Effector memory CD4-positive, alpha-beta T cell (primary cell): Measurements from ENCODE around the gene PACRG.

Source experiments
- DNase-seq, 3 donors: peaks; one replicate each; pipeline ENCODE4 v3.0.0-alpha.2; 2020
- H3K27ac ChIP-seq: 2 replicates; pipeline ENCODE4 v1.7.0; 2013; ENCODE audit warnings: mild to moderate bottlenecking, low read length, moderate library complexity; ENCODE audit not compliant: insufficient read depth, poor library complexity, severe bottlenecking
- H3K27me3 ChIP-seq: replicated peaks from 2 replicates; pipeline ENCODE4 v1.7.0; 2013; ENCODE audit warnings: mild to moderate bottlenecking, low read length; ENCODE audit not compliant: insufficient read depth, control insufficient read depth, poor library complexity, severe bottlenecking
- H3K36me3 ChIP-seq: 2 replicates; pipeline ENCODE4 v1.7.0; 2013; ENCODE audit warnings: mild to moderate bottlenecking, low read length, moderate library complexity; ENCODE audit not compliant: control insufficient read depth, insufficient read depth
- H3K4me1 ChIP-seq: 2 replicates; pipeline ENCODE4 v1.7.0; 2013; ENCODE audit warnings: low read length, mild to moderate bottlenecking; ENCODE audit not compliant: control insufficient read depth, insufficient read depth, poor library complexity, severe bottlenecking
- H3K4me3 ChIP-seq: 2 replicates; pipeline ENCODE4 v1.7.0; 2013; ENCODE audit warnings: low read length, low read depth, mild to moderate bottlenecking; ENCODE audit not compliant: insufficient read depth, poor library complexity, severe bottlenecking
- H3K9me3 ChIP-seq: 2 replicates; pipeline ENCODE4 v1.7.0; 2013; ENCODE audit warnings: mild to moderate bottlenecking, low read length, moderate library complexity; ENCODE audit not compliant: control insufficient read depth

PACRG gene

DNA sequence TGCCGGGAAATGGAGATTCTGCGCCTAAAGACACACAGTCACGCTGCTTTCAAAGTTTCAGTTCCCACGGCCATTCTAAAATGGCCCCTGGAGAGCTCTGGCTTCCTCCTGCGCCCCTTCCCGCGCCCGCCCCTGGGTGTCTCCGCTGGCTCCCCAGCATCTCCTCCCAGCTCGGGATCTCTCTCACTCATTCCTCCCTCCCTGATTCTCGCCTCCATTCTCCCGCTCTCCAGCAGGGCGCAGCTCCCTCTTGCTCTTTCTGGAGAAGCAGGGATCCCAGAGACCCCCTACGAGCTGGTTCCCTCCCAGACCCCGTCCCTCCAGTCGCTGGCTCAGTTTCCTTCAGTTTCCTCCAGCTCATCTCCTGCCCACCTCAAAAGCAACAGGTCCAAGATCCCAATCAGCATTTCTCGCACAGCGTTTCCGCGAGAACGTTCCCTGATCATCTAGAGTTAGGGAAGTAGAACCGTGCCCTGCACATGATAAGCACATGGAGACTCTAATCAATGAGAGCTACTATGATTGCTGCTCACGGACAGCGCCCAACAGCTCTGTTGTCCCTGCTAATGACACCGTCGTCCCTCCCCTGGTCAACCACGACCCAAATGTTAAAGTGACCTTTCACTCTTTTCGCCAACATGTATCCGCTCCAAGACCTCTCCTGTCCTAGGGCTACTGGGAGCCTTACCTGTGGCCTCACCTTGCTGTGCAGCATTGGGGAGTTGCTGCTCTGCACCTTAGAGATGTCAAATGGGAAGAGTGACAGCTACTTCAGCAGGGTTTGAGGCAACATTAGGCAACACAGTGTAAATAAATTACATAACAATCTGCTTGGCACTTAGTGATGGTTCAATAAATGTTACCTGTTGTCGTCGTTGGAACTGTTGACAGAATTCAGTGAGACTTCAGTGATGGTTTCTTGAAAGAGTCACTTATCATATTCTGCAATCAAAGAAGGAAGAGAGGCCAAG lies 468.2 kb downstream of the PACRG start:
- H3K27ac ChIP-seq: no peak overlapping the region
- no peaks in the 10 kb centered on the region for H3K9me3 ChIP-seq
- no peaks in the 10 kb centered on the region for H3K27me3 ChIP-seq
- no peaks in the 10 kb centered on the region for H3K36me3 ChIP-seq
- no peak for DNase-seq
- no peak overlapping the region for H3K4me3 ChIP-seq
- H3K4me1 ChIP-seq: no peaks in the 10 kb centered on the region

DNA sequence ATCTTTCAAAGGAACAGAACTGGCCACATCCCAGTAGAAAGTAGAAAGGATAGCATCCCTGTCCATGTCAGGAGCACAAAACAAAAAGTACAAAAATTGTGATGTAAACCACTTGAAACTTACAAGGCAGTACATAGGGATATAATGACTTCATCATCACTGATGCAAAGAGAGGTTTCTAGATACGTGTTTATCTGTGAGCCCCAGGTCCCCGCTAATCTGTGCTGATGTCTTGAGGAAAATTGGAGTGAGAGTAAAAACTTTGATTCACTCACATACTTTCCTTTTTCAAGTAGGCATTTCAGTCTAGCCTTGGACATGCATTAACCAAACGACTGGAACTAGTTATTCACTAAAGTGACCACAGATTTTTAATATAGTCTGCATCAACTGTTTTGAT lies 470.1 kb downstream of the PACRG start:
- no peak for DNase-seq
- Histone ChIP-seq H3K4me3 (no peak overlapping the region), H3K27ac (no peak overlapping the region), H3K27me3 (no peaks in the 10 kb centered on the region), H3K36me3 (no peaks in the 10 kb centered on the region), H3K4me1 (no peaks in the 10 kb centered on the region), H3K9me3 (no peaks in the 10 kb centered on the region)

DNA sequence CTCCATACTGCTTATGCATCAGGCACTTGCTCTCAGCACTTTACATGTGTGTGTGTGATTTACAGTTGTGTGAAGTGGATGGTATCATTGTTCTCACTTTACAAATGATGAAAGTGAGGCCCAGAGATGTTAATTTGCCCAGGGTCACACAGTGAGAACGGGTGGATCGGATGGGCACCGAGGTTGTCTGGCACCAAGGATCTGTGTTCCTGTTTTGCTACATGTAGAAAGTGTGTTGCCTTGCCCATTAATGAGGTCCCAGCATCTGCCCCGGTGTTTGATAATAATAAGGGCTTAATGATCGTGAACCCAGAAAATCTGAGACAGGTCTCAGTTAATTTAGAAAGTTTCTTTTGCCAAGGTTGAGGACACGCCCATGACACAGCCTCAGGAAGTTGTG lies 470.6 kb downstream of the PACRG start:
- no peak for DNase-seq
- Histone ChIP-seq H3K4me3 (no peak overlapping the region), H3K9me3 (no peaks in the 10 kb centered on the region), H3K4me1 (no peaks in the 10 kb centered on the region), H3K27ac (no peak overlapping the region), H3K27me3 (no peaks in the 10 kb centered on the region), H3K36me3 (no peaks in the 10 kb centered on the region)

DNA sequence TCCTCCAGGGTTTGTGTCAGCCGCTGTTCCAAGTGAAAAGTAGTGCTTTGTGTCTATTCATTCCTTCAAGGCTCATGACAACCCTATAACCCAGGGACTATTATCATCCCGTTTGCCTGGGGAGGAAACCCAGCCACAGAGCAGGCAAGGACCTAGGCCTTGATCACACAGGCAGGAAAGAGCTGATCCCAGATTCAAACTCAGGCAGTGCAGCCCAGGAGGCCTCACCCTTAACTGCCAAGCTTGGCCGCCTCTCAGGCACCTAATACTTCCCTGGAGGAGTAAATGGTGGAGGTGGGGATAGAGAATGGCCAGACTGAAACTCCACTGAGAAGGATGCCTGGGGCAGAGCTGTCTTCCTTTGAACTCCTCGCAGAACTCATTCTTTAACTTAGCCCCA lies 471.6 kb downstream of the PACRG start:
- H3K36me3 ChIP-seq: no peaks in the 10 kb centered on the region

DNA sequence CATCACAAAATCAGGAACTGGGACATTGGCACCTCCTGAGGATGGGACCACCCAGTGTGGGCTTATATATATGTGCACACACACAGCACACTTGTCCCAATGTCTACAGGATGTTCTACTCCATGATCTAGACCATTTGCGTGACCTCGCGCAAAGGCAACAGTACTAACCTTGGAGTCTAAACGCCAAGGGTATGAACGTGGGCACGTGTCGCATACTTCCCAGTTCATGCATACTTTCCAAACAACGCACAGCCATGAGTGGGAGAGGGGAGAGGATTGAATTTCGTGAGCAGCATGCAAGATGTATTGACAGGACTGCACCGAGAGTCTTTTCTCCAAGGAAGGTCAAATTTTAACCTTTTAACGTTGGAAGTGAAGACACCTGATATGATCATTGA lies 472.5 kb downstream of the PACRG start:
- Histone ChIP-seq H3K27me3 (no peaks in the 10 kb centered on the region), H3K9me3 (no peaks in the 10 kb centered on the region), H3K36me3 (no peaks in the 10 kb centered on the region), H3K27ac (no peak overlapping the region), H3K4me1 (no peaks in the 10 kb centered on the region), H3K4me3 (no peak overlapping the region)
- no peak for DNase-seq

More for the DNA sequence above, 471.6 kb downstream of the PACRG start:
- no peak for DNase-seq
- no peaks in the 10 kb centered on the region for H3K27me3 ChIP-seq
- H3K4me1 ChIP-seq: no peaks in the 10 kb centered on the region
- H3K4me3 ChIP-seq: no peak overlapping the region
- H3K9me3 ChIP-seq: no peaks in the 10 kb centered on the region
- no peak overlapping the region for H3K27ac ChIP-seq

DNA sequence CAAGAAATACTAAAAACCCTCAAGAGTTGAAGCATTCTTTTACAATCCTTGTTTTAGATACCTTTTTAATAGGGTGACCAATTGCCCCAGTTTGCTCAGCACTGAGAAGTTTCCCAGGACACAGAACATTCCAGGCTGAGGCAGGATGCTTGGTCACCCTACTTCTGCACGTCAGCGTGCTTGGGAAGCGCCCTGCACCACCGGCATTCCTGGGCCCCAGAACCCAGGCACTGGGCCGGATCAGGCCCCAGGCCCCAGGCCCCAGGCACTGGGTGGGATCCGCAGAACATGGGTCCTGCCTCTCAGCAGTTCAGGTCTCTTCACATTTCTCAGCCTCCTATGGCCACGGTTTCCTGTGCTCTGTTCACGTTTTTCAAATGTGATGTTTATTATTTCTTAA lies 472.9 kb downstream of the PACRG start:
- H3K9me3 ChIP-seq: no peaks in the 10 kb centered on the region
- no peaks in the 10 kb centered on the region for H3K36me3 ChIP-seq
- no peak for DNase-seq
- H3K27ac ChIP-seq: no peak overlapping the region
- H3K4me3 ChIP-seq: no peak overlapping the region
- H3K4me1 ChIP-seq: no peaks in the 10 kb centered on the region
- no peaks in the 10 kb centered on the region for H3K27me3 ChIP-seq

DNA sequence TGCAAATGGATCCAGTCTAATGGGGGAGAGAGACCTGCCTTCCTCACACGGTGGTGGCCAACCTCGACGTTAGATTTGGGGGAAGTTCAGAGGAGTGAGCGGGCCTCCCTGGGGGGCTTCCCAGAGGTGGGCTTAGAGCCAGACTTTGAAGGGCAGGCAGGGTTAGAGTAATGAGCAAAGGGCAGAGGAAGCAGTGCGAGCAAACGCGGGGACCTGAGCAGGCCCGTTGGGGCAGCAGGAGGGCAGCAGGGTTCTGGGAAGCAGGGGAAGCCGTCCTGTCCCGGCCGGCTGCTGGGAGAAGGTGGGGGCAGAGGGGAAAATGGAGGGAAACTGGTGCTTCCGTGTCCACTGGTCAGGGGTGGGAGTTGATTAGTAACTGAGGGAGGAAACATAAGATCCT lies 474.1 kb downstream of the PACRG start:
- Histone ChIP-seq H3K27me3 (no peaks in the 10 kb centered on the region), H3K4me3 (no peak overlapping the region), H3K4me1 (no peaks in the 10 kb centered on the region), H3K9me3 (no peaks in the 10 kb centered on the region), H3K36me3 (no peaks in the 10 kb centered on the region), H3K27ac (no peak overlapping the region)
- no peak for DNase-seq

DNA sequence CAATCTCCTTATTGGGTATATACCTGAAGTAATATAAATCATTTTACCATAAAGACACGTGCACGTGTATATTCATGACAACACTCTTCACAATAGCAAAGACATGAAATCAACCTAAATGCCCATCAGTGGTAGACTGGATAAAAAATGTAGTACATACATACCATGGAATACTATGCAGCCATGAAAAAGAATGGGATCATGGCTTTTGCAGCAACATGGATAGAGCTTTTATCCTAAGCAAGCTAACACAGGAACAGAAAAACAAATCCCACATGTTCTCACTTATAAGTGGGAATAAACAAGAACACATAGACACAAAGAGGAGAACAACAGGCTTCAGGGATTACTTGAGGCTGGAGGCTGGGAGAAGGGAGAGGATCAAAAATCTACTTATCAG lies 478.4 kb downstream of the PACRG start:
- H3K9me3 ChIP-seq: no peaks in the 10 kb centered on the region
- no peaks in the 10 kb centered on the region for H3K4me1 ChIP-seq
- H3K4me3 ChIP-seq: no peak overlapping the region
- no peak overlapping the region for H3K27ac ChIP-seq
- no peak for DNase-seq
- H3K27me3 ChIP-seq: no peaks in the 10 kb centered on the region
- no peaks in the 10 kb centered on the region for H3K36me3 ChIP-seq

DNA sequence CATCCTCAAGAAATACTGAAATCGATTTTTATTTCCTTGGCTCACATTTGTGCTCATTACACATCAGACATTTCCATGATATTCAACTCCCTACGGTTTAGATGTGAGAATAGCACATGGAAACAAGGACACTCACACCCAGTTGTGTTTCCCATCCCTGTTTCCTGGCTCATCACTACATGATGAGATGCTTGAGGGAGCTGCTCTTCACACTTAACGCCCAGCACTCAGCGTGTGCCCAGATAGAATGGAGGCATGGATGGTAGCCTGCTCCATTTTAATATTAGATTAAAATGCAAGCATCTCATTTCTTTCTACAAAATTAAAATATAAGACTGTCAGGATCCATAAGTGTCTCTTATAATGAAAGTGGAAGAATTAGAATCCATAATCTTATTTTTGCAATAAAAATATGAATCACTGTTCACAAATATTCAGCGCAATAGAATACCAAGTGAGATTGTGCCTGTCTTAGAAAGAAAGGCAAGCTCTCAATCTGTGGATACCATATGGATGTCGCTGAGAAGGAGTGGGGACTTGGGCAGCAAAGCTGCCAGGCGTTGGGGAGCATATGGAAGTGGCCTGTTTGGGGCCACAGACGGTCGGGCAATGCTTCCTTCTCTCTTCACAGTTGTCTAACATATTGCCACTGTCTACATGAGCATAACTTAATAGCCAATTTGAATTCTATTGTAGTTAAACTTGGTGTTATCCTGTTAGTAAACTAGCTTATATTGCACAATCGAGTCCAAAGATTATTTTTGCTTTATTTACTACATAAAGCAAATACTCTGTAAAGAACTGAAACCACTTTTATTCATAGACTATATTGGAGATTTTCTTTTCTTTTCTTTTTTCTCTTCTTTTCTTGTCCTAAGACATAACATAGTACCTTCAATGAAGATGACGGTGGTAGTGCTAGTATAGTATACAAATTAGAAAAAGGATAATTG lies 479.9 kb downstream of the PACRG start:
- DNase-seq: no peak
- no peaks in the 10 kb centered on the region for H3K4me1 ChIP-seq
- no peak overlapping the region for H3K4me3 ChIP-seq
- no peak overlapping the region for H3K27ac ChIP-seq
- H3K36me3 ChIP-seq: no peaks in the 10 kb centered on the region
- no peaks in the 10 kb centered on the region for H3K9me3 ChIP-seq
- H3K27me3 ChIP-seq: no peaks in the 10 kb centered on the region

DNA sequence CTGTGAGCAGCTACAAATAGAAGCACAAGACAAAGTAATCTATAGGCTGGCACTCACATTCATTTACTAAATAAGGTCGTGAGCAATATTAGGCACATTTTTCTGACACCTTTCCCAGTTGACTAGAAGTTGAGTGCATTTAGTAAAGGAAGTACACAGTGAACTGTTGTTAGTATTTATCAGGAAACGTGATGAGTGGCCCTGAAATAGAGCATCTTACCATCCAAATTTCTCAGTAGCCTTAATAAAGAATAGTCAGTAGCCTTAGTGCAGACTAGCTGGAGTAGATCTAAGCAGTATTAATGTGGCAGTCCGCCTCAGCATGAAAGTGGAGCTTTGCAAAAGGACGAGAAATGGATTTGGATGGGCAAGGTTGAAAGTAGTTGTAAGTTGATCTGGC lies 481.2 kb downstream of the PACRG start:
- Histone ChIP-seq H3K4me3 (no peak overlapping the region), H3K27ac (no peak overlapping the region), H3K4me1 (no peaks in the 10 kb centered on the region), H3K27me3 (no peaks in the 10 kb centered on the region), H3K36me3 (no peaks in the 10 kb centered on the region), H3K9me3 (no peaks in the 10 kb centered on the region)
- no peak for DNase-seq
